HepG2 (cell line): ENCODE results near the gene EPB41L2. TPM values are rescaled to one million over a fixed set of nuclear protein-coding genes. Genes with fewer than 3 reads are reported as not detected.
A peak's percentile ranks its signal among the peaks of the same experiment; 100 is the strongest.

Experiments
- BRF2 ChIP-seq: sonication (generic); formaldehyde crosslinking; IDR thresholded peaks from 2 replicates; pipeline ENCODE4 v1.8.1; 2022; ENCODE audit warnings: mild to moderate bottlenecking, missing genetic modification reagents
- IKZF5 ChIP-seq: IDR thresholded peaks from 2 replicates; pipeline ENCODE4 v1.6.1; 2018; ENCODE audit warnings: missing genetic modification reagents, mild to moderate bottlenecking, missing compliant biosample characterization
- MXI1 ChIP-seq: IDR thresholded peaks from 3 replicates; pipeline ENCODE4 v1.6.1; 2012; ENCODE audit warnings: low read depth, low read length, inconsistent platforms, borderline replicate concordance
- PRPF4 ChIP-seq: fragments of 200-400 bp; formaldehyde crosslinking; IDR thresholded peaks from 2 replicates; pipeline ENCODE4 v1.6.1; 2016; ENCODE audit warnings: low read length, low read depth; ENCODE audit not compliant: poor library complexity, severe bottlenecking
- SMAD3 ChIP-seq: sonication (generic); formaldehyde crosslinking; IDR thresholded peaks from 2 replicates; pipeline ENCODE4 v1.4.0; 2020; ENCODE audit warnings: missing genetic modification reagents
- ZFAT ChIP-seq: sonication (generic); formaldehyde crosslinking; conservative IDR thresholded peaks from 2 replicates; pipeline ENCODE4 v1.8.1; 2023; ENCODE audit warnings: missing genetic modification reagents, inconsistent platforms
- ZNF34 ChIP-seq: sonication (generic); formaldehyde crosslinking; IDR thresholded peaks from 2 replicates; pipeline ENCODE4 v1.4.0; 2020; ENCODE audit warnings: mild to moderate bottlenecking, missing genetic modification reagents, borderline replicate concordance
- ZNF703 ChIP-seq: sonication (generic); formaldehyde crosslinking; IDR thresholded peaks from 2 replicates; pipeline ENCODE4 v1.5.1; 2020; ENCODE audit warnings: missing genetic modification reagents, mild to moderate bottlenecking, moderate library complexity, borderline replicate concordance
- ZNF747 ChIP-seq: sonication (generic); formaldehyde crosslinking; IDR thresholded peaks from 2 replicates; pipeline ENCODE4 v1.8.1; 2023; ENCODE audit warnings: missing genetic modification reagents, mild to moderate bottlenecking, borderline replicate concordance
- ZNF775 ChIP-seq: sonication (generic); formaldehyde crosslinking; IDR thresholded peaks from 2 replicates; pipeline ENCODE4 v1.4.0; 2020; ENCODE audit warnings: missing genetic modification reagents, mild to moderate bottlenecking, moderate library complexity, borderline replicate concordance
- ZNF782 ChIP-seq: sonication (generic); formaldehyde crosslinking; IDR thresholded peaks from 2 replicates; pipeline ENCODE4 v1.4.0; 2020; ENCODE audit warnings: missing genetic modification reagents, mild to moderate bottlenecking, borderline replicate concordance
- polyA plus RNA-seq, 8 experiments: library from polyadenylated mRNA; depleted of rRNA in 3 of 8; stranded (reverse) in 7 of 8; unstranded in 1 of 8; fragments of >200 nt; fragmentation: Illumina TruSeq in 4 of 8; extraction: Trizol in 4 of 8; gene quantifications; 2 replicates each; pipeline versions ENCODE4 v1.2.1 to v1.2.3, GENCODE V29; 2011 to 2016; ENCODE audit warnings: low read depth in 4 of 8, missing spikeins in 1 of 8, mixed read lengths in 1 of 8; ENCODE audit not compliant: insufficient read depth in 1 of 8
- total RNA-seq, 5 experiments: library from RNA; depleted of rRNA; stranded (reverse); fragments of >200 nt; fragmentation: Illumina TruSeq; extraction: Trizol; gene quantifications; 2 replicates each; pipeline ENCODE4 v1.2.3, GENCODE V29; 2016; ENCODE audit warnings: low read depth in 1 of 5
- TF ChIP-seq, protein P1 (sequence below): sonication (generic); formaldehyde crosslinking; IDR thresholded peaks from 2 replicates; pipeline ENCODE4 v1.8.0; 2022; ENCODE audit warnings: missing genetic modification reagents, mild to moderate bottlenecking, moderate library complexity, borderline replicate concordance
- TF ChIP-seq, protein P2 (sequence below): sonication (generic); formaldehyde crosslinking; conservative IDR thresholded peaks from 2 replicates; pipeline ENCODE4 v1.4.0; 2020; ENCODE audit warnings: missing genetic modification reagents
- TF ChIP-seq, protein P3 (sequence below): conservative IDR thresholded peaks from 2 replicates; pipeline ENCODE4 v1.6.1; 2018; ENCODE audit warnings: missing genetic modification reagents
- TF ChIP-seq, protein P4 (sequence below), 2 experiments: sonication (generic) in 1 of 2; formaldehyde crosslinking in 1 of 2; IDR thresholded peaks; 2 replicates each; pipeline versions ENCODE4 v1.4.0 to v1.6.1; 2016 to 2020; ENCODE audit warnings: borderline replicate concordance in 1 of 2, low read depth in 1 of 2, mild to moderate bottlenecking in 1 of 2, missing genetic modification reagents in 1 of 2

The EPB41L2 gene
- total and polyA plus RNA-seq, 2 of the 13 experiments (the other 11 are each of a cell fraction or from before 2014, with no cell fraction given), result 41.7 to 56.4 TPM

GRCh38 chr6:131065112-131065823, 2.2 kb upstream of the EPB41L2 start (continued):
- 0 out of 2 replicates have a peak, but pooled peaks have one; percentile 24 for TF ChIP-seq ZNF34 (CRISPR knock-in tag)
- TF ChIP-seq, protein P1, sequence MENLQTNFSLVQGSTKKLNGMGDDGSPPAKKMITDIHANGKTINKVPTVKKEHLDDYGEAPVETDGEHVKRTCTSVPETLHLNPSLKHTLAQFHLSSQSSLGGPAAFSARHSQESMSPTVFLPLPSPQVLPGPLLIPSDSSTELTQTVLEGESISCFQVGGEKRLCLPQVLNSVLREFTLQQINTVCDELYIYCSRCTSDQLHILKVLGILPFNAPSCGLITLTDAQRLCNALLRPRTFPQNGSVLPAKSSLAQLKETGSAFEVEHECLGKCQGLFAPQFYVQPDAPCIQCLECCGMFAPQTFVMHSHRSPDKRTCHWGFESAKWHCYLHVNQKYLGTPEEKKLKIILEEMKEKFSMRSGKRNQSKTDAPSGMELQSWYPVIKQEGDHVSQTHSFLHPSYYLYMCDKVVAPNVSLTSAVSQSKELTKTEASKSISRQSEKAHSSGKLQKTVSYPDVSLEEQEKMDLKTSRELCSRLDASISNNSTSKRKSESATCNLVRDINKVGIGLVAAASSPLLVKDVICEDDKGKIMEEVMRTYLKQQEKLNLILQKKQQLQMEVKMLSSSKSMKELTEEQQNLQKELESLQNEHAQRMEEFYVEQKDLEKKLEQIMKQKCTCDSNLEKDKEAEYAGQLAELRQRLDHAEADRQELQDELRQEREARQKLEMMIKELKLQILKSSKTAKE (CRISPR knock-in tag), result peak; percentile 87
- no peak for TF ChIP-seq BRF2 (CRISPR knock-in tag)
- TF ChIP-seq ZNF782 (CRISPR knock-in tag), result no peak
- no peak for TF ChIP-seq ZNF775
- TF ChIP-seq ZNF747, result no peak
- peak; percentile 23; the same call in 1 of the 3 replicates for TF ChIP-seq MXI1
- TF ChIP-seq ZNF703 (CRISPR knock-in tag), result no peak
- TF ChIP-seq PRPF4, result no peak
- TF ChIP-seq, protein P2, sequence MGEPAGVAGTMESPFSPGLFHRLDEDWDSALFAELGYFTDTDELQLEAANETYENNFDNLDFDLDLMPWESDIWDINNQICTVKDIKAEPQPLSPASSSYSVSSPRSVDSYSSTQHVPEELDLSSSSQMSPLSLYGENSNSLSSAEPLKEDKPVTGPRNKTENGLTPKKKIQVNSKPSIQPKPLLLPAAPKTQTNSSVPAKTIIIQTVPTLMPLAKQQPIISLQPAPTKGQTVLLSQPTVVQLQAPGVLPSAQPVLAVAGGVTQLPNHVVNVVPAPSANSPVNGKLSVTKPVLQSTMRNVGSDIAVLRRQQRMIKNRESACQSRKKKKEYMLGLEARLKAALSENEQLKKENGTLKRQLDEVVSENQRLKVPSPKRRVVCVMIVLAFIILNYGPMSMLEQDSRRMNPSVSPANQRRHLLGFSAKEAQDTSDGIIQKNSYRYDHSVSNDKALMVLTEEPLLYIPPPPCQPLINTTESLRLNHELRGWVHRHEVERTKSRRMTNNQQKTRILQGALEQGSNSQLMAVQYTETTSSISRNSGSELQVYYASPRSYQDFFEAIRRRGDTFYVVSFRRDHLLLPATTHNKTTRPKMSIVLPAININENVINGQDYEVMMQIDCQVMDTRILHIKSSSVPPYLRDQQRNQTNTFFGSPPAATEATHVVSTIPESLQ (CRISPR knock-in tag), result no peak
- 0 out of 2 replicates have a peak, but pooled peaks have one; percentile 24 for TF ChIP-seq SMAD3 (CRISPR knock-in tag)
- no peak for TF ChIP-seq ZFAT (CRISPR knock-in tag)
- TF ChIP-seq, protein P3, sequence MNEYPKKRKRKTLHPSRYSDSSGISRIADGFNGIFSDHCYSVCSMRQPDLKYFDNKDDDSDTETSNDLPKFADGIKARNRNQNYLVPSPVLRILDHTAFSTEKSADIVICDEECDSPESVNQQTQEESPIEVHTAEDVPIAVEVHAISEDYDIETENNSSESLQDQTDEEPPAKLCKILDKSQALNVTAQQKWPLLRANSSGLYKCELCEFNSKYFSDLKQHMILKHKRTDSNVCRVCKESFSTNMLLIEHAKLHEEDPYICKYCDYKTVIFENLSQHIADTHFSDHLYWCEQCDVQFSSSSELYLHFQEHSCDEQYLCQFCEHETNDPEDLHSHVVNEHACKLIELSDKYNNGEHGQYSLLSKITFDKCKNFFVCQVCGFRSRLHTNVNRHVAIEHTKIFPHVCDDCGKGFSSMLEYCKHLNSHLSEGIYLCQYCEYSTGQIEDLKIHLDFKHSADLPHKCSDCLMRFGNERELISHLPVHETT (CRISPR knock-in tag), result no peak
- peak; percentile 95 for TF ChIP-seq IKZF5 (CRISPR knock-in tag)
- TF ChIP-seq, protein P4, sequence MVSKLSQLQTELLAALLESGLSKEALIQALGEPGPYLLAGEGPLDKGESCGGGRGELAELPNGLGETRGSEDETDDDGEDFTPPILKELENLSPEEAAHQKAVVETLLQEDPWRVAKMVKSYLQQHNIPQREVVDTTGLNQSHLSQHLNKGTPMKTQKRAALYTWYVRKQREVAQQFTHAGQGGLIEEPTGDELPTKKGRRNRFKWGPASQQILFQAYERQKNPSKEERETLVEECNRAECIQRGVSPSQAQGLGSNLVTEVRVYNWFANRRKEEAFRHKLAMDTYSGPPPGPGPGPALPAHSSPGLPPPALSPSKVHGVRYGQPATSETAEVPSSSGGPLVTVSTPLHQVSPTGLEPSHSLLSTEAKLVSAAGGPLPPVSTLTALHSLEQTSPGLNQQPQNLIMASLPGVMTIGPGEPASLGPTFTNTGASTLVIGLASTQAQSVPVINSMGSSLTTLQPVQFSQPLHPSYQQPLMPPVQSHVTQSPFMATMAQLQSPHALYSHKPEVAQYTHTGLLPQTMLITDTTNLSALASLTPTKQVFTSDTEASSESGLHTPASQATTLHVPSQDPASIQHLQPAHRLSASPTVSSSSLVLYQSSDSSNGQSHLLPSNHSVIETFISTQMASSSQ (IDR thresholded peaks at IDR 0.05; ENCODE audit: low read depth), result no peak
- TF ChIP-seq, protein P4 (CRISPR knock-in tag; IDR thresholded peaks at IDR 0.05; ENCODE audit: borderline replicate concordance), result no peak
